ENCODE measurements around the gene PLD1.

The PLD1 gene

GRCh38 chr3:171559586-171559985, 250.7 kb downstream of the PLD1 start:
- TF ChIP-seq, protein P1, sequence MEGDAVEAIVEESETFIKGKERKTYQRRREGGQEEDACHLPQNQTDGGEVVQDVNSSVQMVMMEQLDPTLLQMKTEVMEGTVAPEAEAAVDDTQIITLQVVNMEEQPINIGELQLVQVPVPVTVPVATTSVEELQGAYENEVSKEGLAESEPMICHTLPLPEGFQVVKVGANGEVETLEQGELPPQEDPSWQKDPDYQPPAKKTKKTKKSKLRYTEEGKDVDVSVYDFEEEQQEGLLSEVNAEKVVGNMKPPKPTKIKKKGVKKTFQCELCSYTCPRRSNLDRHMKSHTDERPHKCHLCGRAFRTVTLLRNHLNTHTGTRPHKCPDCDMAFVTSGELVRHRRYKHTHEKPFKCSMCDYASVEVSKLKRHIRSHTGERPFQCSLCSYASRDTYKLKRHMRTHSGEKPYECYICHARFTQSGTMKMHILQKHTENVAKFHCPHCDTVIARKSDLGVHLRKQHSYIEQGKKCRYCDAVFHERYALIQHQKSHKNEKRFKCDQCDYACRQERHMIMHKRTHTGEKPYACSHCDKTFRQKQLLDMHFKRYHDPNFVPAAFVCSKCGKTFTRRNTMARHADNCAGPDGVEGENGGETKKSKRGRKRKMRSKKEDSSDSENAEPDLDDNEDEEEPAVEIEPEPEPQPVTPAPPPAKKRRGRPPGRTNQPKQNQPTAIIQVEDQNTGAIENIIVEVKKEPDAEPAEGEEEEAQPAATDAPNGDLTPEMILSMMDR (IDR thresholded peaks at IDR 0.05), result no peak
- H3K9me3 ChIP-seq, result no peaks in the 10 kb centered on the region

DNA sequence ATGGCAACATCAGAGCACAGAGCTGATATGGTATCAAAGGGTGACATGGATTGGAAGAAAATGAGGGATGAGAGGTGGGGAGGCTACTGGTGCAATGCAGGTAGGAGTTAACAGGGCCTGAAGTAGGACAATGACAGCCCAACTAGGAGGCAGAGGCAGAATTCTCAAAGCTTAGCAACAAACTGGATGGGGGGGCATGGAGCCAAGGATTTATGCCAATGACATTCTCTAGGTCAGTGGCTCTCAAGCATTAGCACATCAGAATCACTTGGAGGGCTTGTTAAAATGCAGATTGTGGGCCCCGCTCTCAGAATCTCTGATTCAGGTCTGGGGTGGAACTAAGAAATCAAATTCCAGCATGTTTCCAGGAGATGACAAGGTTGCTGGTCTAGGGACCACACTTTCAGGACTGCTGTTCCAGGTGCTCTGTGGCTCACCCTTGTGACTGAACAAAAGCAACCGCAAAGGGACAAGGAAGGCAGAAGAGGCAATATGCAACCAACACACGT, 252.0 kb downstream of the PLD1 start:
- no peaks in the 10 kb centered on the region for H3K36me3 ChIP-seq
- H3K9me3 ChIP-seq, result no peaks in the 10 kb centered on the region
- H3K4me1 ChIP-seq, result no peaks in the 10 kb centered on the region
- DNase-seq, result no peak
- no peak overlapping the region for H3K27ac ChIP-seq
- TF ChIP-seq, protein P1 (IDR thresholded peaks at IDR 0.05), result no peak
- H3K27me3 ChIP-seq, result no peaks in the 10 kb centered on the region
- intact Hi-C loops (cut with DNase I; ENCODE audit: low total_unique reads), result no loop called here
- no peak overlapping the region for H3K4me3 ChIP-seq

More at GRCh38 chr3:171559586-171559985, 250.7 kb downstream of the PLD1 start:
- no peak overlapping the region for H3K4me3 ChIP-seq
- H3K27me3 ChIP-seq, result no peaks in the 10 kb centered on the region
- no peaks in the 10 kb centered on the region for H3K36me3 ChIP-seq
- no peaks in the 10 kb centered on the region for H3K4me1 ChIP-seq
- intact Hi-C loops (cut with DNase I; ENCODE audit: low total_unique reads), result no loop called here
- DNase-seq, result no peak
- H3K27ac ChIP-seq, result no peak overlapping the region

DNA sequence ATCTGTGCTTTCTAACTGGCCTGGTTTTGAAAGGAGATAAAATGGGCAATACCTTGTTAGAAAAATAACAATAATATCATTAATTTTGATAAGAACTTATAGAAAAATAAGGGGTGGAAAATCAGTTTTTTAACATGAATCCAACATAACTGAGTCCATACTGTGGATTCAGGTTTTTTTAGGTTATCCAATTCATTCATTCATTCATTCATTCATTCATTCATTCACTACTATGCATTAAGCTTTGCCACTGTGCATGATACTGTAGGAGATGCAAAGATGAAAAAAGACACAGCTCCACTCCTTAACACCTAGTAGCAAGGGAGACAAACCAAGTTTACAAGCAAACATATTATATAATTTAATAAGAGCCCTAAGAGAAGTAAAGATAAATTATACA, 253.1 kb downstream of the PLD1 start:
- intact Hi-C loops (cut with DNase I; ENCODE audit: low total_unique reads), result no loop called here

DNA sequence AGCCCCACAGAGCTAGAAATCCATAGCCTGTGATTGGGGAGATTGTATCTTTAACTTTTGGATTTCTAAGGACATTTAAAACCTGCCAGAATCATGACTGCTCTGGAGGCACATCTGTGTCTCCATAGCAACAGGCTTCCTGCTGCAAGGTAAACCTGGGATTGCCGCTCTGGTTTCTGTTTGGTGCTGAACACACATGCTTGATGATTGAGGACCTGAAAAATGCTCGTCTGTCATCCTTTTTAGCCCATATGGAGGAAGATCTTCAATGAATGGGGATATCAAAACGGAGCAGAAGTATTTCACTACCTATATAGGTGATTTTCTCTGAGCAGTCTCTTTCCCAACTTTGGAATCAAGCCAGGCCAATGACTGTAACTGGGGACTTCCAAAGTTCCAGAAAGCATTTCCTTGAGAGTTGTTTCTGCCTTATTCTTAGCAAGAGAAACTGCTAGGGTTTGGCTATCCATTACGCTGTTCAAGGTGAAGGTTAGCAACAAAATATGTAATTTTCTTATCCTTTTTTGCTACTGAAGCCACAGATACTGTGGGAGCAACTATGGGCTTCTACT, 253.6 kb downstream of the PLD1 start:
- DNase-seq, result no peak
- H3K4me3 ChIP-seq, result no peak overlapping the region
- no peaks in the 10 kb centered on the region for H3K9me3 ChIP-seq
- TF ChIP-seq, protein P1 (IDR thresholded peaks at IDR 0.05), result no peak
- intact Hi-C loops (cut with DNase I; ENCODE audit: low total_unique reads), result no loop called here
- no peaks in the 10 kb centered on the region for H3K27me3 ChIP-seq
- H3K4me1 ChIP-seq, result no peaks in the 10 kb centered on the region
- H3K27ac ChIP-seq, result no peak overlapping the region
- H3K36me3 ChIP-seq, result no peaks in the 10 kb centered on the region

More for the DNA sequence above, 253.1 kb downstream of the PLD1 start:
- Histone ChIP-seq H3K4me1 (no peaks in the 10 kb centered on the region), H3K36me3 (no peaks in the 10 kb centered on the region), H3K27me3 (no peaks in the 10 kb centered on the region), H3K27ac (no peak overlapping the region), H3K4me3 (no peak overlapping the region), H3K9me3 (no peaks in the 10 kb centered on the region)
- TF ChIP-seq, protein P1 (IDR thresholded peaks at IDR 0.05), result no peak
- DNase-seq, result no peak

- H3K4me1 ChIP-seq, result no peaks in the 10 kb centered on the region
- no peak overlapping the region for H3K4me3 ChIP-seq
- H3K9me3 ChIP-seq, result no peaks in the 10 kb centered on the region
- H3K36me3 ChIP-seq, result no peaks in the 10 kb centered on the region
- DNase-seq, result no peak
- H3K27ac ChIP-seq, result no peak overlapping the region
- TF ChIP-seq, protein P1 (IDR thresholded peaks at IDR 0.05), result no peak
- no peaks in the 10 kb centered on the region for H3K27me3 ChIP-seq
- intact Hi-C loops (cut with DNase I; ENCODE audit: low total_unique reads), result no loop called here
Measured at GRCh38 chr3:171556148-171556547, 254.1 kb downstream of the PLD1 start.

GRCh38 chr3:171553086-171553485, 257.2 kb downstream of the PLD1 start:
- no peaks in the 10 kb centered on the region for H3K27me3 ChIP-seq
- no peak overlapping the region for H3K4me3 ChIP-seq
- TF ChIP-seq, protein P1 (IDR thresholded peaks at IDR 0.05), result no peak
- DNase-seq, result no peak
- intact Hi-C loops (cut with DNase I; ENCODE audit: low total_unique reads), result no loop called here
- H3K36me3 ChIP-seq, result no peaks in the 10 kb centered on the region
- no peaks in the 10 kb centered on the region for H3K9me3 ChIP-seq
- no peak overlapping the region for H3K27ac ChIP-seq
- H3K4me1 ChIP-seq, result no peaks in the 10 kb centered on the region

Data from tibial artery (tissue), 4 donors.